Measurements from ENCODE around the gene ADCY9. TPM values are rescaled to one million over a fixed set of nuclear protein-coding genes. Genes with fewer than 3 reads are reported as not detected.

The ADCY9 gene
- total RNA-seq, 1 experiment from 2014 or later: 9.8 TPM

DNA sequence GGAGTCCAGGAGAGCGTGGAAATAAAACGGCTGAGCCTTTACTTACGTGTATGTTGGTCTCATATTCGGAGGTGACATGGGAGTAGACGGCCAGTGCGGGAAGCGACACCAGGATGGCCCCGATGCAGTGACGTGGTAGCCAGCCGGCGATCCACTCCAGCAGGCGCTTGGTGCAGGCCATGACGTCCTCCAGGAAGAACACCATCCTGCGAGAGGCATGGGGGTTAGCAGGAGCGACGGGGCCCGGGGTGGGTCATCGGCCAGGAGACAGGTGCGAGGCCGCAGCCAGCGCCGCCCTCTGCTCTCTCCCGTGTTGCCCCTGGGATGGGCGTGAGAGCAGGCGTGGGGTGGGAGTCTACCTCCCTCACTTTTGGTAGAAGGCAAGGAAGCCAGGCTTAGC is 137.2 kb downstream of the ADCY9 start (continued):
- TF ChIP-seq, protein P1, sequence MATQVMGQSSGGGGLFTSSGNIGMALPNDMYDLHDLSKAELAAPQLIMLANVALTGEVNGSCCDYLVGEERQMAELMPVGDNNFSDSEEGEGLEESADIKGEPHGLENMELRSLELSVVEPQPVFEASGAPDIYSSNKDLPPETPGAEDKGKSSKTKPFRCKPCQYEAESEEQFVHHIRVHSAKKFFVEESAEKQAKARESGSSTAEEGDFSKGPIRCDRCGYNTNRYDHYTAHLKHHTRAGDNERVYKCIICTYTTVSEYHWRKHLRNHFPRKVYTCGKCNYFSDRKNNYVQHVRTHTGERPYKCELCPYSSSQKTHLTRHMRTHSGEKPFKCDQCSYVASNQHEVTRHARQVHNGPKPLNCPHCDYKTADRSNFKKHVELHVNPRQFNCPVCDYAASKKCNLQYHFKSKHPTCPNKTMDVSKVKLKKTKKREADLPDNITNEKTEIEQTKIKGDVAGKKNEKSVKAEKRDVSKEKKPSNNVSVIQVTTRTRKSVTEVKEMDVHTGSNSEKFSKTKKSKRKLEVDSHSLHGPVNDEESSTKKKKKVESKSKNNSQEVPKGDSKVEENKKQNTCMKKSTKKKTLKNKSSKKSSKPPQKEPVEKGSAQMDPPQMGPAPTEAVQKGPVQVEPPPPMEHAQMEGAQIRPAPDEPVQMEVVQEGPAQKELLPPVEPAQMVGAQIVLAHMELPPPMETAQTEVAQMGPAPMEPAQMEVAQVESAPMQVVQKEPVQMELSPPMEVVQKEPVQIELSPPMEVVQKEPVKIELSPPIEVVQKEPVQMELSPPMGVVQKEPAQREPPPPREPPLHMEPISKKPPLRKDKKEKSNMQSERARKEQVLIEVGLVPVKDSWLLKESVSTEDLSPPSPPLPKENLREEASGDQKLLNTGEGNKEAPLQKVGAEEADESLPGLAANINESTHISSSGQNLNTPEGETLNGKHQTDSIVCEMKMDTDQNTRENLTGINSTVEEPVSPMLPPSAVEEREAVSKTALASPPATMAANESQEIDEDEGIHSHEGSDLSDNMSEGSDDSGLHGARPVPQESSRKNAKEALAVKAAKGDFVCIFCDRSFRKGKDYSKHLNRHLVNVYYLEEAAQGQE (IDR thresholded peaks at IDR 0.05; ENCODE audit: low read depth): no peak
- no peak for TF ChIP-seq SIN3A (IDR thresholded peaks at IDR 0.05; ENCODE audit: low read depth)
- TF ChIP-seq ZNF274 (IDR thresholded peaks at IDR 0.05; ENCODE audit: low read depth, low read length): no peak

DNA sequence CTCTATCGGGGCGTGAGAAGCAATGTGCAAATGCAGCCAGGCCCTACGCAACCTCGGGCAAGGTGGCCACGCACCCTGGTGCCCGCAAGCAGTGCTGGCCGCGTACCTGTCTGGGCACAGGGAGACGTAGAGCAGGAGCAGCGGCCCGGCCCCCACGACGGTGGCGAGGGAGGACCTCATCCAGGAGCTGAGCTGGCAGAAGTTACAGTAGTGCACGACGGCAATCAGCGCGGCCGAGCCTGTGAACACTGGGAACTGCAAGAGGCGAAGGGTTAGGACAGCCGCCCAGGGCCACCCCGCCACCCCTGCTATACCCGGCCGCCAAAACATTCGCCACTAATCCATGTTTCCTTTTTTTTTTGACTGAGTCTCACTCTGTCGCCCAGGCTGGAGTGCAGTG is 138.9 kb downstream of the ADCY9 start:
- TF ChIP-seq JUND (IDR thresholded peaks at IDR 0.05): no peak
- no peak for TF ChIP-seq CBX3 (IDR thresholded peaks at IDR 0.05; ENCODE audit: low read depth)
- TF ChIP-seq POLR2A (IDR thresholded peaks at IDR 0.05; ENCODE audit: borderline replicate concordance, extremely low read depth, insufficient read depth, insufficient read length): no peak
- no peak for TF ChIP-seq YY1 (IDR thresholded peaks at IDR 0.05; ENCODE audit: extremely low read depth, insufficient replicate concordance, low read depth, low read length)
- no peak for TF ChIP-seq CEBPB (IDR thresholded peaks at IDR 0.05; ENCODE audit: low read depth)
- TF ChIP-seq, protein P2, sequence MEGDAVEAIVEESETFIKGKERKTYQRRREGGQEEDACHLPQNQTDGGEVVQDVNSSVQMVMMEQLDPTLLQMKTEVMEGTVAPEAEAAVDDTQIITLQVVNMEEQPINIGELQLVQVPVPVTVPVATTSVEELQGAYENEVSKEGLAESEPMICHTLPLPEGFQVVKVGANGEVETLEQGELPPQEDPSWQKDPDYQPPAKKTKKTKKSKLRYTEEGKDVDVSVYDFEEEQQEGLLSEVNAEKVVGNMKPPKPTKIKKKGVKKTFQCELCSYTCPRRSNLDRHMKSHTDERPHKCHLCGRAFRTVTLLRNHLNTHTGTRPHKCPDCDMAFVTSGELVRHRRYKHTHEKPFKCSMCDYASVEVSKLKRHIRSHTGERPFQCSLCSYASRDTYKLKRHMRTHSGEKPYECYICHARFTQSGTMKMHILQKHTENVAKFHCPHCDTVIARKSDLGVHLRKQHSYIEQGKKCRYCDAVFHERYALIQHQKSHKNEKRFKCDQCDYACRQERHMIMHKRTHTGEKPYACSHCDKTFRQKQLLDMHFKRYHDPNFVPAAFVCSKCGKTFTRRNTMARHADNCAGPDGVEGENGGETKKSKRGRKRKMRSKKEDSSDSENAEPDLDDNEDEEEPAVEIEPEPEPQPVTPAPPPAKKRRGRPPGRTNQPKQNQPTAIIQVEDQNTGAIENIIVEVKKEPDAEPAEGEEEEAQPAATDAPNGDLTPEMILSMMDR (IDR thresholded peaks at IDR 0.05 in 2 of 3, conservative IDR thresholded peaks at IDR 0.05 in 1 of 3; ENCODE audit: borderline replicate concordance in 1 of 3, insufficient read depth in 1 of 3, low read depth in 2 of 3, low read length in 2 of 3): no peak
- TF ChIP-seq FOSL1 (IDR thresholded peaks at IDR 0.05; ENCODE audit: low read depth): no peak
- no TSS peak for BruUV-seq (replicated peaks)
- ChIA-PET POLR2A (no interaction called here), RAD21 (ENCODE audit: low non-redundant PET in 1 of 2, low total read pairs in 2 of 2, uncharacterized antibody in 2 of 2, unreplicated experiment in 2 of 2) (no interaction called here), CTCF (no interaction called here)
- Histone ChIP-seq H3K9ac (ENCODE audit: low read length) (no peak overlapping the region), H3K9me2 (ENCODE audit: insufficient read depth) (no peaks in the 10 kb centered on the region), H3K36me3 (ENCODE audit: control insufficient read depth in 1 of 2, insufficient read depth in 2 of 2, low read length in 2 of 2) (no peaks in the 10 kb centered on the region), H3K4me3 (replicated peaks in 1 of 2; ENCODE audit: low read depth in 1 of 2, low read length in 2 of 2) (no peak overlapping the region), H2AFZ (ENCODE audit: low read depth, low read length, poor library complexity, severe bottlenecking) (no peak overlapping the region), H3K9me3 (ENCODE audit: control insufficient read depth in 1 of 2, insufficient read depth in 1 of 2, low read depth in 1 of 2, low read length in 2 of 2) (no peaks in the 10 kb centered on the region), H3K4me1 (ENCODE audit: control insufficient read depth in 1 of 2, insufficient read depth in 2 of 2, low read length in 2 of 2) (peaks cover 10% of the 10 kb centered on the region in 2 experiments), H3K27me3 (ENCODE audit: insufficient read depth, low read length) (no peaks in the 10 kb centered on the region), H4K20me1 (ENCODE audit: insufficient read depth) (no peaks in the 10 kb centered on the region), H3K27ac (ENCODE audit: low read depth, low read length) (no peak overlapping the region), H3K79me2 (ENCODE audit: insufficient read depth, low read length) (no peaks in the 10 kb centered on the region), H3K4me2 (ENCODE audit: low read length) (no peak overlapping the region)
- DNase-seq (ENCODE audit: low read depth, low spot score) (no peak), ATAC-seq (no peak)
- intact Hi-C loops (cut with micrococcal nuclease): no loop called here

Data from HCT116 (cell line).